ENCODE data around the gene APOA1. TPM values are rescaled to one million over a fixed set of nuclear protein-coding genes. Genes with fewer than 3 reads are reported as not detected.

The APOA1 gene
- total and polyA plus RNA-seq, 12 donors = 3.8 to 398 (median 70.5) TPM

GRCh38 chr11:116861539-116861938, 24.1 kb upstream of the APOA1 start:
- peaks cover 0 to 23% (median 11%) of the 10 kb centered on the region in 9 donors for H3K4me1 ChIP-seq
- H3K27ac ChIP-seq = no peak overlapping the region
- no peak overlapping the region for H3K4me3 ChIP-seq
- TF ChIP-seq, protein P1, sequence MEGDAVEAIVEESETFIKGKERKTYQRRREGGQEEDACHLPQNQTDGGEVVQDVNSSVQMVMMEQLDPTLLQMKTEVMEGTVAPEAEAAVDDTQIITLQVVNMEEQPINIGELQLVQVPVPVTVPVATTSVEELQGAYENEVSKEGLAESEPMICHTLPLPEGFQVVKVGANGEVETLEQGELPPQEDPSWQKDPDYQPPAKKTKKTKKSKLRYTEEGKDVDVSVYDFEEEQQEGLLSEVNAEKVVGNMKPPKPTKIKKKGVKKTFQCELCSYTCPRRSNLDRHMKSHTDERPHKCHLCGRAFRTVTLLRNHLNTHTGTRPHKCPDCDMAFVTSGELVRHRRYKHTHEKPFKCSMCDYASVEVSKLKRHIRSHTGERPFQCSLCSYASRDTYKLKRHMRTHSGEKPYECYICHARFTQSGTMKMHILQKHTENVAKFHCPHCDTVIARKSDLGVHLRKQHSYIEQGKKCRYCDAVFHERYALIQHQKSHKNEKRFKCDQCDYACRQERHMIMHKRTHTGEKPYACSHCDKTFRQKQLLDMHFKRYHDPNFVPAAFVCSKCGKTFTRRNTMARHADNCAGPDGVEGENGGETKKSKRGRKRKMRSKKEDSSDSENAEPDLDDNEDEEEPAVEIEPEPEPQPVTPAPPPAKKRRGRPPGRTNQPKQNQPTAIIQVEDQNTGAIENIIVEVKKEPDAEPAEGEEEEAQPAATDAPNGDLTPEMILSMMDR (IDR thresholded peaks at IDR 0.05) = no peak
- intact Hi-C loops (cut with DNase I) = loop anchor here in 1 of 10 donors (10.0 kb wide), 1 partner anchor 363 kb away; no protein-coding TSS in a partner anchor
- H3K9me3 ChIP-seq = no peaks in the 10 kb centered on the region
- H3K36me3 ChIP-seq = peaks cover 0 to 100% (median 63%) of the 10 kb centered on the region in 9 donors
- no peaks in the 10 kb centered on the region for H3K27me3 ChIP-seq
- DNase-seq = no peak
- WGBS, 2 donors = 97 to 100% methylated on average over 1 of the region's 1 CpG
- ATAC-seq = no peak

DNA sequence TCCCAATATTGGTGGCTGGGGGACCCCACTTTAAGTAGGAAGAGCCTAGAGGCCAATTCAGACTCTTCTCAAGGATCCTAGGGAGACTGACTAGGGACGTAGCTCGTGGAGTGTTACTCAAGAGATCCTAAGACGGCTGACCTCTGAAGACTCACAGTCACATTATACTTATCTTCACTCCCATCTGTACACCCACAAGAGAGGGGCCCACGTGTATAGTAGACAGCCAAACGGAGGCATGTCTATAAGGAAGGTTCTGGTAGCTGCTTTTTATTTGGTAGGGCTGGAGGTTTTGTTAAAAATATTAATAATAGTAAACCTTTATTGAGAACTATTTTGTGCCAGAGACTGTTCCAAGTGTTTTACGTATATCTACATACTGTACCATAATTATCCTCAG, 22.9 kb upstream of the APOA1 start:
- TF ChIP-seq, protein P1 (IDR thresholded peaks at IDR 0.05) = no peak
- H3K4me1 ChIP-seq = peaks cover 0 to 13% (median 6%) of the 10 kb centered on the region in 9 donors
- no peak overlapping the region for H3K4me3 ChIP-seq
- no peaks in the 10 kb centered on the region for H3K27me3 ChIP-seq
- H3K27ac ChIP-seq = no peak overlapping the region
- peaks cover 0 to 100% (median 63%) of the 10 kb centered on the region in 9 donors for H3K36me3 ChIP-seq
- H3K9me3 ChIP-seq = no peaks in the 10 kb centered on the region
- WGBS, 2 donors = 91 to 92% methylated on average over 6 of the region's 6 CpGs
- intact Hi-C loops (cut with DNase I) = loop anchor here in 1 of 10 donors (10.0 kb wide), 1 partner anchor 364 kb away; no protein-coding TSS in a partner anchor
- DNase-seq (no peak), ATAC-seq (no peak)

DNA sequence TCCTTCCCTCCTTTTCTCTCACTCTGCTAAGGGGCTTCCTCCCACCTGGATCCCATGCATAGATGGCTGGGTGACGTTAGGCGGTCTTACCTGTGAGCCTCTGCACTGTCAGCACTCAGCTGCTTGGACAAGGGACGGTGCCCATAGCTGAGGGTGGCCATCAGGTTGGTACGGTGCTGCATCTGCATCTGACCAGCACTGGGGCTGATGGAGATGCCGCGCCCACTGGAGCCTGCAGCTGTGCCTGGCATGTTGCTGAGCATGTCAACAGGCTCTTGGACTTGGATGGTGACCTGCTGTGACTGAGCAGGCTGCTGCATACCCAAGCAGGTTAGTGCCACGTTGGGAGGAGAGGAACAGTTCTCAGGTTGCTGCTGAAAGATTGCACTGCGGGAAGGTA, 21.8 kb upstream of the APOA1 start:
- Histone ChIP-seq H3K27me3 (no peaks in the 10 kb centered on the region), H3K27ac (no peak overlapping the region), H3K36me3 (peaks cover 0 to 100% (median 68%) of the 10 kb centered on the region in 9 donors), H3K4me1 (peaks cover 0 to 14% (median 0%) of the 10 kb centered on the region in 9 donors), H3K9me3 (no peaks in the 10 kb centered on the region), H3K4me3 (no peak overlapping the region)
- DNase-seq (no peak), ATAC-seq (no peak)
- TF ChIP-seq, protein P1 (IDR thresholded peaks at IDR 0.05) = no peak
- intact Hi-C loops (cut with DNase I) = no loop called here
- 90 to 94% methylated on average over 8 of the region's 8 CpGs for WGBS, 2 donors

- ATAC-seq (no peak), DNase-seq (no peak)
- H3K27me3 ChIP-seq = no peaks in the 10 kb centered on the region
- H3K9me3 ChIP-seq = no peaks in the 10 kb centered on the region
- 48 to 67% methylated on average over 7 of the region's 7 CpGs for WGBS, 2 donors
- no peak overlapping the region for H3K4me3 ChIP-seq
- peaks cover 0 to 99% (median 59%) of the 10 kb centered on the region in 9 donors for H3K36me3 ChIP-seq
- intact Hi-C loops (cut with DNase I) = no loop called here
- peaks cover 0 to 26% (median 5%) of the 10 kb centered on the region in 9 donors for H3K4me1 ChIP-seq
- TF ChIP-seq, protein P1 (IDR thresholded peaks at IDR 0.05) = no peak
- no peak overlapping the region for H3K27ac ChIP-seq
These were observed 20.5 kb upstream of the APOA1 start for GRCh38 chr11:116857936-116858335.

Data from heart right ventricle (tissue), 16 donors.